ENCODE data around the gene ACE.

- no peak for TF ChIP-seq YY1 (IDR thresholded peaks at IDR 0.05; ENCODE audit: insufficient read depth, insufficient read length)
- TF ChIP-seq SUZ12 (IDR thresholded peaks at IDR 0.05; ENCODE audit: extremely low read depth, insufficient read depth, insufficient read length) = no peak
These were observed 67.1 kb downstream of the ACE start for GRCh38 chr17:63543822-63544420.
